ENCODE data around the gene FOXP3. TPM values are rescaled to one million over a fixed set of nuclear protein-coding genes. Genes with fewer than 3 reads are reported as not detected.
A peak's percentile ranks its signal among the peaks of the same experiment; 100 is the strongest.

FOXP3 gene
- total RNA-seq, 2 donors from 2014 or later, result 16.1 to 19.1 TPM

GRCh38 chrX:49287665-49288064 is 23.2 kb upstream of the FOXP3 start:
- H3K4me1 Mint-ChIP-seq, result peaks cover 11% of the 10 kb centered on the region
- no peak for ATAC-seq
- H3K9me3 ChIP-seq (ENCODE audit: control insufficient read depth, low read length, poor library complexity, severe bottlenecking), result no peaks in the 10 kb centered on the region
- no peaks in the 10 kb centered on the region for H3K36me3 Mint-ChIP-seq (ENCODE audit: low read depth)
- H3K27ac Mint-ChIP-seq, result no peak overlapping the region
- no peaks in the 10 kb centered on the region for H3K27me3 Mint-ChIP-seq
- no peak overlapping the region for H3K4me3 Mint-ChIP-seq
- no peak for DNase-seq

GRCh38 chrX:49286581-49286980 is 22.1 kb upstream of the FOXP3 start:
- ATAC-seq (no peak), DNase-seq (no peak)
- Mint-ChIP-seq H3K4me3 (no peak overlapping the region), H3K27me3 (no peaks in the 10 kb centered on the region), H3K27ac (no peak overlapping the region), H3K4me1 (peaks cover 13% of the 10 kb centered on the region), H3K36me3 (ENCODE audit: low read depth) (no peaks in the 10 kb centered on the region)
- H3K9me3 ChIP-seq (ENCODE audit: control insufficient read depth, low read length, poor library complexity, severe bottlenecking), result no peaks in the 10 kb centered on the region

GRCh38 chrX:49286136-49286535 is 21.6 kb upstream of the FOXP3 start:
- peaks cover 13% of the 10 kb centered on the region for H3K4me1 Mint-ChIP-seq
- H3K9me3 ChIP-seq (ENCODE audit: control insufficient read depth, low read length, poor library complexity, severe bottlenecking), result no peaks in the 10 kb centered on the region
- ATAC-seq (no peak), DNase-seq (no peak)
- H3K36me3 Mint-ChIP-seq (ENCODE audit: low read depth), result no peaks in the 10 kb centered on the region
- H3K27me3 Mint-ChIP-seq, result no peaks in the 10 kb centered on the region
- H3K4me3 Mint-ChIP-seq, result no peak overlapping the region
- no peak overlapping the region for H3K27ac Mint-ChIP-seq

GRCh38 chrX:49284212-49284611 is 19.7 kb upstream of the FOXP3 start:
- no peaks in the 10 kb centered on the region for H3K36me3 Mint-ChIP-seq (ENCODE audit: low read depth)
- no peak overlapping the region for H3K27ac Mint-ChIP-seq
- H3K4me1 Mint-ChIP-seq, result peaks cover 18% of the 10 kb centered on the region
- H3K27me3 Mint-ChIP-seq, result no peaks in the 10 kb centered on the region
- ATAC-seq (no peak), DNase-seq (no peak)
- no peak overlapping the region for H3K4me3 Mint-ChIP-seq
- no peaks in the 10 kb centered on the region for H3K9me3 ChIP-seq (ENCODE audit: control insufficient read depth, low read length, poor library complexity, severe bottlenecking)

GRCh38 chrX:49282647-49283011 is 18.1 kb upstream of the FOXP3 start:
- no peaks in the 10 kb centered on the region for H3K9me3 ChIP-seq (ENCODE audit: control insufficient read depth, low read length, poor library complexity, severe bottlenecking)
- Mint-ChIP-seq H3K4me3 (no peak overlapping the region), H3K36me3 (ENCODE audit: low read depth) (no peaks in the 10 kb centered on the region), H3K4me1 (peaks cover 24% of the 10 kb centered on the region), H3K27ac (no peak overlapping the region), H3K27me3 (no peaks in the 10 kb centered on the region)
- DNase-seq (no peak), ATAC-seq (no peak)

GRCh38 chrX:49278081-49278480 is 13.6 kb upstream of the FOXP3 start:
- H3K27me3 Mint-ChIP-seq, result no peaks in the 10 kb centered on the region
- no peaks in the 10 kb centered on the region for H3K9me3 ChIP-seq (ENCODE audit: control insufficient read depth, low read length, poor library complexity, severe bottlenecking)
- peak overlapping the region; percentile 91 for H3K27ac Mint-ChIP-seq
- peaks cover 52% of the 10 kb centered on the region for H3K4me1 Mint-ChIP-seq
- peak overlapping the region; percentile 69 for H3K4me3 Mint-ChIP-seq
- no peak for ATAC-seq
- H3K36me3 Mint-ChIP-seq (ENCODE audit: low read depth), result peaks cover 2% of the 10 kb centered on the region
- DNase-seq, result no peak

GRCh38 chrX:49277535-49277830 is 13.0 kb upstream of the FOXP3 start:
- H3K9me3 ChIP-seq (ENCODE audit: control insufficient read depth, low read length, poor library complexity, severe bottlenecking), result no peaks in the 10 kb centered on the region
- Mint-ChIP-seq H3K36me3 (ENCODE audit: low read depth) (peaks cover 2% of the 10 kb centered on the region), H3K27me3 (no peaks in the 10 kb centered on the region), H3K27ac (peak overlapping the region; percentile 91), H3K4me3 (peak overlapping the region; percentile 69), H3K4me1 (peaks cover 53% of the 10 kb centered on the region)
- ATAC-seq (no peak), DNase-seq (no peak)

- peak overlapping the region; percentile 69 for H3K4me3 Mint-ChIP-seq
- peaks cover 51% of the 10 kb centered on the region for H3K4me1 Mint-ChIP-seq
- no peaks in the 10 kb centered on the region for H3K9me3 ChIP-seq (ENCODE audit: control insufficient read depth, low read length, poor library complexity, severe bottlenecking)
- H3K36me3 Mint-ChIP-seq (ENCODE audit: low read depth), result peaks cover 2% of the 10 kb centered on the region
- no peak for DNase-seq
- H3K27ac Mint-ChIP-seq, result peak overlapping the region; percentile 91
- no peaks in the 10 kb centered on the region for H3K27me3 Mint-ChIP-seq
- ATAC-seq, result no peak
Observed at GRCh38 chrX:49276671-49277534, 12.4 kb upstream of the FOXP3 start.

- H3K9me3 ChIP-seq (ENCODE audit: control insufficient read depth, low read length, poor library complexity, severe bottlenecking), result no peaks in the 10 kb centered on the region
- peaks cover 2% of the 10 kb centered on the region for H3K36me3 Mint-ChIP-seq (ENCODE audit: low read depth)
- H3K4me3 Mint-ChIP-seq, result no peak overlapping the region
- H3K27ac Mint-ChIP-seq, result peak overlapping the region; percentile 32
- ATAC-seq (no peak), DNase-seq (no peak)
- no peaks in the 10 kb centered on the region for H3K27me3 Mint-ChIP-seq
- H3K4me1 Mint-ChIP-seq, result peaks cover 54% of the 10 kb centered on the region
Observed at GRCh38 chrX:49276207-49276606, 11.7 kb upstream of the FOXP3 start.

GRCh38 chrX:49273181-49273727 is 8.7 kb upstream of the FOXP3 start:
- Mint-ChIP-seq H3K27ac (peak overlapping the region; percentile 49), H3K27me3 (no peaks in the 10 kb centered on the region), H3K4me3 (peak overlapping the region; percentile 82), H3K4me1 (peaks cover 54% of the 10 kb centered on the region), H3K36me3 (ENCODE audit: low read depth) (peaks cover 2% of the 10 kb centered on the region)
- ATAC-seq (peak; percentile 14), DNase-seq (peak in 1 of 3 donors; percentile 18)
- no peaks in the 10 kb centered on the region for H3K9me3 ChIP-seq (ENCODE audit: control insufficient read depth, low read length, poor library complexity, severe bottlenecking)

GRCh38 chrX:49272421-49272820 is 7.9 kb upstream of the FOXP3 start:
- H3K27ac Mint-ChIP-seq, result peak overlapping the region; percentile 49
- no peak for ATAC-seq
- peaks cover 48% of the 10 kb centered on the region for H3K4me1 Mint-ChIP-seq
- no peaks in the 10 kb centered on the region for H3K9me3 ChIP-seq (ENCODE audit: control insufficient read depth, low read length, poor library complexity, severe bottlenecking)
- H3K36me3 Mint-ChIP-seq (ENCODE audit: low read depth), result peaks cover 2% of the 10 kb centered on the region
- H3K4me3 Mint-ChIP-seq, result peak overlapping the region; percentile 82
- no peaks in the 10 kb centered on the region for H3K27me3 Mint-ChIP-seq
- DNase-seq, result no peak

GRCh38 chrX:49271341-49271740 is 6.8 kb upstream of the FOXP3 start:
- ATAC-seq, result no peak
- Mint-ChIP-seq H3K4me1 (peaks cover 43% of the 10 kb centered on the region), H3K27me3 (no peaks in the 10 kb centered on the region), H3K4me3 (peak overlapping the region; percentile 78), H3K27ac (peak overlapping the region; percentile 49), H3K36me3 (ENCODE audit: low read depth) (peaks cover 2% of the 10 kb centered on the region)
- DNase-seq, result no peak
- no peaks in the 10 kb centered on the region for H3K9me3 ChIP-seq (ENCODE audit: control insufficient read depth, low read length, poor library complexity, severe bottlenecking)

- Mint-ChIP-seq H3K4me3 (peak overlapping the region; percentile 78), H3K4me1 (peaks cover 36% of the 10 kb centered on the region), H3K36me3 (ENCODE audit: low read depth) (peaks cover 2% of the 10 kb centered on the region), H3K27me3 (no peaks in the 10 kb centered on the region), H3K27ac (peak overlapping the region; percentile 49)
- DNase-seq (no peak), ATAC-seq (no peak)
- no peaks in the 10 kb centered on the region for H3K9me3 ChIP-seq (ENCODE audit: control insufficient read depth, low read length, poor library complexity, severe bottlenecking)
Observed at GRCh38 chrX:49270249-49270921, 5.9 kb upstream of the FOXP3 start.
